GM19238 (cell line): Measurements from ENCODE around the gene IRF7.

Source experiments
- DNase-seq: peaks from one replicate; pipeline ENCODE4 v3.0.0; 2011; ENCODE audit warnings: low spot score; ENCODE audit not compliant: insufficient read length

The IRF7 gene

DNA sequence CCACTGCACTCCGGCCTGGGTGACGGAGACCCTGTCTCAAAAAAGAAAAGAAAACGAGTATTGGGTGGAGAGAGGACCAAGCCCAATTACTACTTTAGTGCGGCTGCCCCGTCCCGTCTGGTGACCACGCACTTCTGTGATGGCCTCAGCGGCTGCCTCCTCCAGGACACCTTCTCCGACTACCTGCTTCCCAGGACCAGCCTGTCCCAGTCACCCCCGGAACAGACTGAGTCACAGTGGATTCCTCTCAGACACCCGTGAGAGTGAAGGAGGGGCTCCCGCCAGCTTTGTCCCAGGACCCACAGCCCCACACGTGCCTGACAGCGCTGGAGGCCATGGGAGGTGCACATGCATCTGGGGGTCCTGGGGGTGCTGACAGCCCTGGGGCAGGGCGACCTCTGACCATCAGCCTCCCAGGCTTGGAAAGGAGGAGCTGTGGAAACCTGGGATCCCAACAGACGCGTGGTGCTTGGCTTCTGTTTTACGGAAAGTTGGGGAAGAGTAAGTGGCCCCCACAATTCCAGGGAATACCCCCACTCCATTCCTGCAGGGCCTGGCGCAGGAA, 26.1 kb upstream of the IRF7 start:
- no peak for DNase-seq

DNA sequence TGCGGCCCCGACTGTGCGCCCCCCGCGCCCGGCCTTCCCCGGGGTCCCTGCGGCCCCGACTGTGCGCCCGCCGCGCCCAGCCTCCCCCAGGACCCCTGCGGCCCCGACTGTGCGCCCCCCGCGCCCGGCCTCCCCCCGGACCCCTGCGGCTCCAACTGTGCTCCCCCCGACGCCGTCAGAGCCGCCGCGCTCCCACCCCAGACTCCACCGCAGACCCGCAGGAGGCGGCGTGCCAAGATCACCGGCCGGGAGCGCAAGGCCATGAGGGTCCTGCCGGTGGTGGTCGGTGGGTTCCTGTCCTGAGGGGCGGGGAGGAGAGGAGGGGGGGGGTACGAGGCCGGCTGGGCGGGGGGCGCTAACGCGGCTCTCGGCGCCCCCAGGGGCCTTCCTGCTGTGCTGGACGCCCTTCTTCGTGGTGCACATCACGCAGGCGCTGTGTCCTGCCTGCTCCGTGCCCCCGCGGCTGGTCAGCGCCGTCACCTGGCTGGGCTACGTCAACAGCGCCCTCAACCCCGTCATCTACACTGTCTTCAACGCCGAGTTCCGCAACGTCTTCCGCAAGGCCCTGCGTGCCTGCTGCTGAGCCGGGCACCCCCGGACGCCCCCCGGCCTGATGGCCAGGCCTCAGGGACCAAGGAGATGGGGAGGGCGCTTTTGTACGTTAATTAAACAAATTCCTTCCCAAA, 24.4 kb upstream of the IRF7 start:
- no peak for DNase-seq

DNA sequence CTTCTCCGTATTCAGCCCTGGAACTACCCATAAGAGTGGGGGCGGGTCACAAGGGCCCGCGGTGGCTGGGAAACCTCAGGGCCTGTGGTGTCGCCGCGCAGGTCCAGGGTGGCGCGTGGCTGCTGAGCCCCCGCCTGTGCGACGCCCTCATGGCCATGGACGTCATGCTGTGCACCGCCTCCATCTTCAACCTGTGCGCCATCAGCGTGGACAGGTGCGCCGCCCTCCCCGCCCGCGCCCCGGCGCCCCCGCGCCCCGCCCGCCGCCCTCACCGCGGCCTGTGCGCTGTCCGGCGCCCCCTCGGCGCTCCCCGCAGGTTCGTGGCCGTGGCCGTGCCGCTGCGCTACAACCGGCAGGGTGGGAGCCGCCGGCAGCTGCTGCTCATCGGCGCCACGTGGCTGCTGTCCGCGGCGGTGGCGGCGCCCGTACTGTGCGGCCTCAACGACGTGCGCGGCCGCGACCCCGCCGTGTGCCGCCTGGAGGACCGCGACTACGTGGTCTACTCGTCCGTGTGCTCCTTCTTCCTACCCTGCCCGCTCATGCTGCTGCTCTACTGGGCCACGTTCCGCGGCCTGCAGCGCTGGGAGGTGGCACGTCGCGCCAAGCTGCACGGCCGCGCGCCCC, 23.7 kb upstream of the IRF7 start:
- no peak for DNase-seq

DNA sequence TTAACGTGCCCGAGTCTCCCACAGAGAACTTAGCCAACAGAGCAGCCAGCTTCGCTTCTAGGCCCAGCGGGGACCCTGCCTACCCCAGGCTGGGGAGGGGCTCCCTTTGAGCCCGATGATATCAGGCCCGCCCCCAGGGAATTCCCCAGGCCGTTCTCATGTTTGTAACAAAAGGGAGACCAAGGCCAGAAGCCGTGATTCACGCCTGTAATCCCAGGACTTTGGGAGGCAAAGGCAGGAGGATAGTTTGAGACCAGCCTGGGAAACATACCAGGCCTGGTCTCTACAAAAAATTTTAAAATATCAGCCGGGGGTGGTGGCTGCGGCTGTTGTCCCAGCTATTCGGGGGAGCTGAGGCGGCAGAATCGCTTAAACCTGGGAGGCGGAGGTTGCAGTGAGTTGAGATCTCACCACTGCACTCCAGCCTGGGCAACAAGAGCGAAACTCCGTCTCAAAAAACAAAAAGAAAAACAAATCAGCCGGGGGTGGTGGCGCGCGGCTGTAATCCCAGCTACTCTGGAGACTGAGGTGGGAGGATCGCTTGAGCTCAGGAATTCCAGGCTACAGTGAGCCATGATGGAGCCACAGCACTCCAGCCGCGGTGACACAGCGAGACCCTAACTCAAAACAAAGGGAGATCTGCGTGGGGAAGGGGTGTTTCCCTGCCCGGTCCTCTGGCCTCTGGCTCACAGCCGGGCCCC, 23.0 kb upstream of the IRF7 start:
- no peak for DNase-seq

- no peak for DNase-seq
These were observed 22.1 kb upstream of the IRF7 start for GRCh38 chr11:637593-638521.

- DNase-seq, result no peak
These were observed 21.5 kb upstream of the IRF7 start for GRCh38 chr11:637333-637592.

GRCh38 chr11:636511-637332, 21.0 kb upstream of the IRF7 start, which contains the start of gene DRD4:
Gene DRD4, plus strand, starts transcription at chr11:637269. Its CDS starts 36 bp downstream, at chr11:637305.
- no peak for DNase-seq

DNA sequence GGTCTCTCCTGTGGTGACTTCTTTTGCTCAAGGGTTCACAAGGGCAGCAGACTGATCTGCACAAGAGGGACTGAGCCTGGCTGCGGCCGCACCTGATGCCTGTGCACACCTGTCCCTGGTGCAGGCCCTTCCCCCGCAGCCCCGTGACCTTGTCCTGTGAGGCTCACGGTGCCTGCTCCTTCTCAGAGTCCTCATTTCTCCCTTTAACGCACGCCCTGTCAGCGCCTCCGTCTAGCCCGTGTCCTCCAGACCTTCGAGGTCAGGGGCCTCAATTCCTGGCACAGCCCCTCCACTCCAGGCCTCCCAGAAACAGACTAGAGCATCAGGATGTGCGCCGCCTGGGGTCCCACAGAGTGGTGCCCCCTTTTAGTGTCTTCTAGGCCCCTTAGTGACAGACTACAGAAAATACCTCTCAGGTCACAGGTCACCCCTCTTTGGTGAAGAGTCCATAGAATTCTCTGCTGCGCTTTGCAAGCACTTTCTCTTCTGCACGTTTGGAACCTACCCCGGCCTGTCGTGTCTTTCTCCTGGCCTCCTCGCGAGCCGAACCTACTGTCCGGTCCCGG, 20.3 kb upstream of the IRF7 start:
- no peak for DNase-seq

GRCh38 chr11:630871-631270, 15.1 kb upstream of the IRF7 start:
- DNase-seq, result no peak

- DNase-seq, result no peak
These were observed 13.5 kb upstream of the IRF7 start for GRCh38 chr11:629237-629583.

DNA sequence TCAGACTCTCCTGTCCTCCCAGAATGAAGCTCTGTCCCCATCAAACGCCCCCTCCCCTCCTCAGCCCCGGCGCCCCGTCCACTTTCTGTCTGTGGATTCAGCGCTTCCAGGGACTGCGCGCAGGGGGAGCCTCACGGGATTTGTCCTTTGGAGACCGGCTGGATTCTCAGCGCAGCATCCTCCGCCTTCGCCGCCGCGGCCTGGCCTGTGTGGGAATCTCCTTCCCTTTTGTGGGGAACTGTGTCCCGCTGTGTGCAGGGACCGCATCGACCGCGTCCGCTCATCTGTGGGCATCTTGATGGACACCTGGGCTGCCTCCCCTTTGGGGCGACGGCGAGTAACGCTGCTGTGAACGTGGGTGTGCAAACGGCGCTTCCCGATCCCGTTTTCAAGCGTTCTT, 12.3 kb upstream of the IRF7 start:
- no peak for DNase-seq

GRCh38 chr11:627308-627576, 11.5 kb upstream of the IRF7 start:
- no peak for DNase-seq

GRCh38 chr11:626475-627307, 10.9 kb upstream of the IRF7 start, which contains the start of gene SCT:
Gene SCT, minus strand, starts transcription at chr11:627181. Its CDS starts 38 bp downstream, at chr11:627143.
- DNase-seq, result no peak

GRCh38 chr11:625636-626268, 10.0 kb upstream of the IRF7 start:
- DNase-seq, result no peak

GRCh38 chr11:624705-625635, 9.2 kb upstream of the IRF7 start, which contains the start of gene CDHR5:
Gene CDHR5, minus strand, starts transcription at chr11:624955. Its CDS starts 53 bp downstream, at chr11:624902.
- DNase-seq, result no peak

GRCh38 chr11:623999-624704, 8.4 kb upstream of the IRF7 start:
- DNase-seq, result no peak

DNA sequence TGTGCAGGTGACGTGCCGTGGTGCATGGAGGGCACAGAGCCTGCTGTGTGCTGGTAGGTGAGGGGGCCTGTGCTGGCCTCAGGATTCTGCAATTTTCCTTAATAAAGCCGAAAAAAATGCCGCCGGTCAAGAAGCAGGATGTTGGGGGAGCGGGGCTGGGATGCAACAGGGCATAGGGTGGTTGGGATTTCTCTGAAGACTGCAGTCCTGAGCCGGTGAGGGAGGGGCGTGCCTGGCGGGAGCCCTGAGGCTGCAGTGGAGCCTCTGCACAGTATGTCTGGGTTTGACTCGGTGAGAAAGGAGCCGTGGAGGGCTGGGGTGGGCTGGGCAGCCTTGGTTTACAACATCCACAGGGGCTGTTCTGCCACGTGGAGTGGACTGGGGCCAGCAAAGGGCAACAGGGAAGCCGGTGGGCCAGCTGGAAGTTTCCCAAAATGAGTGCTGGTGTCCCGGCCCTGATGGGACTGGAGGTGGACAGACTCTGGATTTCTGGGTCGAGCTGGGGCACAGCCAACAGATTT, 7.7 kb upstream of the IRF7 start:
- DNase-seq, result no peak
